ENCODE data around the gene DLG2. TPM values are rescaled to one million over a fixed set of nuclear protein-coding genes. Genes with fewer than 3 reads are reported as not detected.

The DLG2 gene
- total RNA-seq, 1 experiment from 2014 or later, result not detected

DNA sequence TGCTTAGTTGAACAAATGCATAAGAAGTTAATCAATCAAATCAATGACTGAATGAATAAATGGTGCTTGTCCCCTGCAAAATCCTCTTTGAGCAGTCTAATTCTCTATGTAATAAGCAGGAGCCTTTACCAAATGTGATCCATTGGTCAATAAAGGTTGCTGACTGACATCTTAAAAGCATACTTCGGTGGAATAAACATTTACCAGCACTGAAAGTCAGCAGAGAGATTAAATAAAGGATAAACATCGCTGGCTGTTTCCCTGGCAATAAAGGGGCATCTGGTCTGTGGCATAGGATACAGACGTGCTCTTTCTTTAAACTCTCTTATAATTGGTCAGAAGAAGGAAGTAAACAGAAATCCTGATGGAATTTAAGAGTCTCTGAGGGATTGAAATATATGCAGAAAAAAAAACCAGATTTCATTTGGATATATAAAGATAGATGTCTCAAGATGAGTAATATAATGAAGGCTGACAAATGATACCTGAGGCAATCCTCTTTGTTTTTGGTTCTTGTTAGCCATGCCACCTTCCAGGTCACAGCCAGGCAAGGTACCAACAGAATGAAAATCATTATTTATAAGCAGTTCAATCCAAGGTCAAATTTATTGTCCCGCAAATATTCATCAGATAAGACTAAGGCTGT lies 1762.6 kb downstream of the DLG2 start:
- in situ Hi-C loops (cut with HindIII; ENCODE audit: low pct_unique_long_range_greater_than_20kb, low sequenced_read_pairs), result no loop called here
- no peak for DNase-seq (ENCODE audit: low read depth, low spot score)

DNA sequence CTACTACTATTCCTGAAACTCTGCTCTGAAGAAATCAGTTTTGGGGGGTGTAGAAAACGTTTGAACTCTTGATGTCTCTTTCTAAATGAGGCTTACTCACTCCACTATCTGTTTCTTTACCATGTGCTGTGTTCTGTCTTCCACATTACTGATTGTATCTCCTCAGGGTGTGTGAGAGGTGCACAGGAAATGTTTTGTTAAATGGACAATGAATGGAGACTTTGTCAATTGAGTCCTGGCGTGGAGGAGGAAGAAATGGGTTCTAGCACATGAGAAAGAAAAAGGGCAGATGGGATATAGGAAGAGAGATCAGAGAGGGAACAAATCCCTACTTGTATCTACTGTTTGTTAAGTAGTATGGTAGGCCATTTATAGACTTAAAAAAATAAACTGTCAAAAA lies 1763.9 kb downstream of the DLG2 start:
- in situ Hi-C loops (cut with HindIII; ENCODE audit: low pct_unique_long_range_greater_than_20kb, low sequenced_read_pairs), result no loop called here
- peak; percentile 84 for DNase-seq (ENCODE audit: low read depth, low spot score)

DNA sequence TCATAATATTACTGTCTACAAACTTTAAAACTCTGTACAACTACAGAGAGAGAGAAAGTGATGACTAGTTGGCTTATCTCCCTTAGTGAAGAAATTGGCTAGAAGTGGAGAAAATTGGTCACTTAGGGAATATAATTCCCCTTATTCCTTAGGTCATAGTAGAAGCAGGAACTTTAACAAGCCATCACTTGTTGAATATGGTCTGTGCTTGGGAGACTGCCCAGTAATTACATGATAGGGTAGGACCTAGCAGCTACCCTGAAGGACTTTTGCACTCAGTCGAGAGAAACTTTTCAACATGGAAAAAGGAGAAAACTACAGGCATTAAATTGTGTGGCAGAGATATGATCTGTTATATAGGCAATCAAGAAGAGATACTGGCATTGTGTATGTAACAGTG lies 1764.5 kb downstream of the DLG2 start:
- in situ Hi-C loops (cut with HindIII; ENCODE audit: low pct_unique_long_range_greater_than_20kb, low sequenced_read_pairs), result no loop called here

DNA sequence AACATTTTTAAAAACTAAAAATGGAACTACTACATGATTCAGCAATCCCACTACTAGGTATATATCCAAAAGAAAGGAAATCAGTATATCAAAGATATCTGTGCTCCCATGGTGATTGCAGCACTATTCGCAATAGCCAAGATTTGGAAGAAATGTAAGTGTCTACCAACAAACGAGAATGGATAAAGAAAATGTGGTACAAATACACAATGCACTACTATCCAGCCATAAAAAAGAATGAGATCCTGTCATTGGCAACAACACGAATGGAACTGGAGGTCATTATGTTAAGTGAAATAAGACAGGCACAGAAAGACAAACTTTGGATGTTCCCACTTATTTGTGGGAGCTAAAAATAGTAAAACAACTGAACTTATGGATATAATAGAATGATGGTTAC lies 1765.1 kb downstream of the DLG2 start:
- in situ Hi-C loops (cut with HindIII; ENCODE audit: low pct_unique_long_range_greater_than_20kb, low sequenced_read_pairs), result no loop called here
- DNase-seq (ENCODE audit: low read depth, low spot score), result no peak

More for the DNA sequence above, 1764.5 kb downstream of the DLG2 start:
- peak; percentile 36 for DNase-seq (ENCODE audit: low read depth, low spot score)

DNA sequence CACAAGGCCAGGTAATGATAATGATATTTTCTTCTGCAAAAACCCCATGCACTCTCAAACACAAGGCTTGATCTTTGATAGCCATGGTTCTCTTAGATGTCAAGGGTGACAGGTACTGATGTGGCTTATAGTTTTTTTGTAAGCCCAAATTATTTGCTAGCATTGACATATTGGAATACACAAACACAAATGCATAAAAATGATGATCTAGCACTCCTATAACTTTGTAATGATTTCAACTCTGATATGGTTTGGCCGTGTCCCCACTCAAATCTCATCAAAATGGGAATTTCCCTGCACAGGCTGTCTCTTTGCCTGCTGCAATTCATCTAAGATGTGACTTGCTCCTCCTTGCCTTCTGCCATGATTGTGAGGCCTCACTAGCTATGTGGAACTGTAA lies 1768.5 kb downstream of the DLG2 start:
- in situ Hi-C loops (cut with HindIII; ENCODE audit: low pct_unique_long_range_greater_than_20kb, low sequenced_read_pairs), result no loop called here
- no peak for DNase-seq (ENCODE audit: low read depth, low spot score)

DNA sequence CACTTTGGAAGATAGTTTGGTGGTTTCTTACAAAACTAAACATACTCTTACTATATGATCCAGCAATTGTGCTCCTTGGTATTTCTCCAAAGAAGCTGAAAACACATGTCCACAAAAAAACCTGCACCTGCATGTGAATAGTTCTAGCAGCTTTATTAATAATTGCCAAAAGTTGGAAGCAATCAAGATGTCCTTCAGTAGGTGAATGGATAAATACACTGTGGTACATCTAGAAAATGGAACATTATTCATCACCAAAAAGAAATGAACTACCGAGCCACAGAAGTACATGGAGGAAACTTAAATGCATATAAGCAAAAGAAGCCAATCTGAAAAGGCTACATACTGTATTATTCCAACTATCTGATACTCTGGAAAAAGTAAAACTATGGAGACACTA lies 1771.9 kb downstream of the DLG2 start:
- in situ Hi-C loops (cut with HindIII; ENCODE audit: low pct_unique_long_range_greater_than_20kb, low sequenced_read_pairs), result no loop called here
- no peak for DNase-seq (ENCODE audit: low read depth, low spot score)

DNA sequence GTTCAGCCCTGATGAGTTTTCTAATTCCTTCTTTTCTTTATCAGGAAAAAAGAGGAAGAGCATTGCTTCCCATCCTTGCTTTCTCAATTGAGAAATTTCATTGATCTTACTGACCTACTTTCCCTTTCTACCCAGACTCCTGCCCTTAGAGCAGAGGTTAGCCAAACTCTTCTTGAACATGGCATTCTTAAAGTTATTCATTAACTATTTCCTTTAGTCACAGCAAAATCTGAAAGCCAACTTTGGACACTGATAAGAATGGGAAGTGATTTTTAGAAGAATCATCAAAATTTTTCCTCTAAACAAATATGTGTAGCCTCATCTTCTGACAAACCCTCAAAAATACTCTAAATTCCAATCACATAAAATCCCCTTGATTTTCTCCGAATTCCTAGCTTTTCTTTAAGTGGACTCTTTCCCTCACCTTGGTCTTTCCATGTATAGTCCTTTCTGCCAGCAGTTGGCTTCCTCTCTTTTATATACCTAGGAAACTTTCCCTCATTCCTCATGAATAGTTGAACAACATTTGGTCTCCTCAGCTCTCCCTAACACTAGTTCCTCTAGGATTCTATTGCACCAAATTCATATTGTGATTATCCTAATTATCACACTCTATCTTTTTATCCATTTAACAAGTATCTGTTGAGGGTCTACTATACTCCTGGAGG lies 1774.2 kb downstream of the DLG2 start:
- in situ Hi-C loops (cut with HindIII; ENCODE audit: low pct_unique_long_range_greater_than_20kb, low sequenced_read_pairs), result no loop called here
- no peak for DNase-seq (ENCODE audit: low read depth, low spot score)

DNA sequence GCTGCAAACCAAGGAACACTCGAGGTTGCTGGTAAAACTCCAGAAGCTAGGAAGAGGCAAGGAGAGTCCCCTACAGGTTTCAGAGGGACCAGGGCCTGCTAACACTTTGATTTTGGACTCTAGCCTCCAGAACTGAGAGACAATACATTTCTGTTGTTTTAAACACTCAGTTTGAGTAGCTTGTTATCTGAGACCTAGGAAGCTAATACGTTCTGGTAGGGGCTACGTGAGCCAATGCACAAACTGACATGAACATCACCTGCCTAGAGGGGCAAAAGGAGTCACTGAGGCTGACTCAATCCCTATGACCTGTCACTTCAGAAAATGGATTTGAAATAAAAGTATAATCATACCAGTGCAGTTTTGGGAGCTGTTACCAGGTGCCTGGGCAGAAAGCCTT lies 1775.1 kb downstream of the DLG2 start:
- in situ Hi-C loops (cut with HindIII; ENCODE audit: low pct_unique_long_range_greater_than_20kb, low sequenced_read_pairs), result no loop called here
- DNase-seq (ENCODE audit: low read depth, low spot score), result no peak

DNA sequence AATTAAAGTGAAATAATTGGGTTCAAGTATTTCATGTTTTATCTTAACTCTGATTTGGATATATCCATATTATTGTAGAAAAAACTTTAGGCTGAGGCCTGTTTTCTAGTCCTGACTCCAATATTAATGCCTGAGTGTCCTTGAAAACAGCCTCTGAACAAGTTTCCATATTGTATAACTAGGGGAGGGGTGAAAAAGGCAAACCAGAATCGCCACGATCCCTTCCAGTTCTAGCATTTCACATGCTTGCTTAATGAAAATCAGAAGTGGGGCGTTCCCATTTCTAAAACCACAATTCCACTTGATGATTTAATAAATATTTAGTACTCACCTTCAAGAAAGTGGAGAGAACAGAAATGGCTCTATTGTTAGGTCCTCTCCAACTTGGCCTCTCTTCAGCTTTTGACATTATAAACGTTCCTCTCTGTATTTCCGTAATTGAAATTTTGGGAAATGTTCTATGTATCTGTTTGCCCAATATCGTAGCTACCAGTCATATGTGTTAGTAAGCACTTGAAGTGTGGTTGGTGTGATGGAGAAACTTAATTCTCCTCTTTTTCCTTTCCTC lies 1779.6 kb downstream of the DLG2 start:
- in situ Hi-C loops (cut with HindIII; ENCODE audit: low pct_unique_long_range_greater_than_20kb, low sequenced_read_pairs), result no loop called here
- no peak for DNase-seq (ENCODE audit: low read depth, low spot score)

DNA sequence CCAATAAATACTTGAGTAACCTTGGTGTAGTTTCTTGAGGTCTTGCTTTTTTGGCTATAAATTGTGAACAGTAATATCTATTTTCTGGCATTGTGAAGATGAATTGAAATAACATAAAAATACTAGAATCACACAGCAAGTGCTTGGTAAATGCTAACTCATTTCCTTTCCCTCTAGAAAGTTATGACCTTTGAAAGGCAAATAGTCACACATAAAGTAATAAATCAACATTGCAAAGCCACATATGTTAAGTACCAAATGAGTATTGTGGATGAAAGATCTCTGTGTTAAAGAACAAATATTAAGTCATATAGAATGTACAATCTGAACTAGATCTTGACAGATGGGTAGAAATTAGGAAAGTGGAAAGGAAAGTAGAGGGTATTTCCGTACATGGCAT lies 1781.3 kb downstream of the DLG2 start:
- in situ Hi-C loops (cut with HindIII; ENCODE audit: low pct_unique_long_range_greater_than_20kb, low sequenced_read_pairs), result no loop called here
- DNase-seq (ENCODE audit: low read depth, low spot score), result no peak

DNA sequence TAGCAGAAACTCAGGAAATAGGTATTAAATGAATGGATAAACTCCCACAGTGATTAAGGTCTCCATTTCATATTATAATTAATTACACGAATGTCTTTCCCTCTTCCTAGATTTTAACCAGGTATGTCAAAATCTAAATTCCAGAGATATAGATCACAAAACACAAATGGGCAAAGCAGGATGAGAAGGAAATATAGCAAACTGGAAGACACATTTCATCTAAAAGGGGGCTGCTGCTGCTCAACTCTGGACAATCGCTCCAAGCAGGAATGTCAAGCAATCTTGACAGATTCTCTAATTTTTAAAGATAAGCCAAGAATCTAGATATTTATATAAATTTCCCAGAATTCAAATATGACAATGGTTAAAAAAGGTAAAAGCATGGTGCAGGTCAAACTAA lies 1786.8 kb downstream of the DLG2 start:
- no peak for DNase-seq (ENCODE audit: low read depth, low spot score)
- in situ Hi-C loops (cut with HindIII; ENCODE audit: low pct_unique_long_range_greater_than_20kb, low sequenced_read_pairs), result no loop called here

DNA sequence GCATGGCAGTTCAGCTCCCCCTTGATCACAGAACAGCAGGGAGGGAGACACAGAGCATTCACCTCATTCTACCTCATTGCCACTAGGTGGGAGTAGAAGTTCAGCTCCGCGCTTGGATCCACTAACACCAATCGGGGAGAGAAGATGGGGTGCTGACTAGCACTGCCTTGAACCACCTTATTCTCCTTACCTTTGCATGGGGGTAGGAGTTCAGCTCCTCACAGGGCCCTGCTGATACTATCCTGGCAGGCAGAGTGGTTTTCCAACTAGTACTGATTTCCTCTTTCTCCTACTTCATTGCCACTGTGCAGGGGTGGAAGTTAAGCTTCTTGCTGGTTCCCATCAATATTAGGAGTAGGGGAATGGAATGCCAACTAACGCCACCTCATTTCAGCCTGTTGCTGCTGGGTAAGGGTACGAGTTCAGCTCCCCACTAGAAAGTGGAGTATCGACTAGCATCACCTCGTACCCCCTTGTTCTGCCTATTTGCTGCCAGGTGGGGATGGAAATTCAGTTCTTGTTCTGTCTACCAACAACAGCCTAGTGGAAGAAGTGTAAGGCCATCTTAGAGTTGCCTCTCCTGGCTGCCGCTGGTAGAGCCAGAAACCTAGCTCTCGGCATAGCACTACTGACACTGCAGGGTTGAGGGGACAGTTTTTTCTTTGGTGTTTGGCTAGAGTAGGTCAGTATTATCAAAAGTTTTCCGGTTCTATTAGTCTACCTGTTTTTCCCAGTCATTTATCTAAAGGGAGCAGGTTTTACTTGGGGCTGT lies 1790.1 kb downstream of the DLG2 start:
- peak; percentile 69 for DNase-seq (ENCODE audit: low read depth, low spot score)
- in situ Hi-C loops (cut with HindIII; ENCODE audit: low pct_unique_long_range_greater_than_20kb, low sequenced_read_pairs), result no loop called here

DNA sequence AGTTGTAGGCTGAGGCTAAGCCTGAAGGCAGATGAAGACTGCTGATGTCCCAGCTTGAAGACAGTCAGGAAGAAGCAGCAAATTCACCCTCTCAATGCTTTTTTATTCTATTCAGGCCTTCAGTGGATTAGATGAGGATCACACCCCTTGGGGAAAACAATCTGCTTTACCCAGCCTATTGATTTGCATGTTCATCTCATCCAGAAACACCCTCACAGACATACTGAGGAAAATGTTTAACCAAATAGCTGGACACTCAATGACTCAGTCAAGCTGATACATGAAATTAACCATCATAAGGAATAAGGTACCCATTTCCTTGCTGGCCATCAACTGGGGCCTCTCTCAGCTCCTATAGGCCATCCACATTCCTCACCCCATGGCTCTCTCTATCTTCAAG lies 1791.1 kb downstream of the DLG2 start:
- no peak for DNase-seq (ENCODE audit: low read depth, low spot score)
- in situ Hi-C loops (cut with HindIII; ENCODE audit: low pct_unique_long_range_greater_than_20kb, low sequenced_read_pairs), result no loop called here

DNA sequence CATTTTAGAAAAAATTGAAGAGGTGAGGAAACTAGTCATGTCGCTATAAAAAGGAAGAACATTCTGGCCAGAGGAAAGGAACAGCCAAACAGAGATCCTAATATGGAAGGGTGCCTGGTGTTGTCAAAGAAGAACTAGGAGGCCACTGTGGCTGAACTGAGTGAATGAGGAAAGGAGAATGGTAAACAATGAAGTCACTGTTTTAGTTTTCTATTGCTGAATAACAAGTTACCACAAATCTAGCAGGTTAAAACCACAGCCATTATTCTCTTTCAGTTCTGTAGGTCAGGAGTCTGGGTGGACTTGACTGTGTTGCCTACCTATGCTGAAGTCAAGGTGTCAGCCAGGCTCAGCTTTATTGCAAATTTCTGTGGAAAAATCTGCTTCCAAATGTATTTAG lies 1791.7 kb downstream of the DLG2 start:
- peak; percentile 32 for DNase-seq (ENCODE audit: low read depth, low spot score)
- in situ Hi-C loops (cut with HindIII; ENCODE audit: low pct_unique_long_range_greater_than_20kb, low sequenced_read_pairs), result no loop called here

DNA sequence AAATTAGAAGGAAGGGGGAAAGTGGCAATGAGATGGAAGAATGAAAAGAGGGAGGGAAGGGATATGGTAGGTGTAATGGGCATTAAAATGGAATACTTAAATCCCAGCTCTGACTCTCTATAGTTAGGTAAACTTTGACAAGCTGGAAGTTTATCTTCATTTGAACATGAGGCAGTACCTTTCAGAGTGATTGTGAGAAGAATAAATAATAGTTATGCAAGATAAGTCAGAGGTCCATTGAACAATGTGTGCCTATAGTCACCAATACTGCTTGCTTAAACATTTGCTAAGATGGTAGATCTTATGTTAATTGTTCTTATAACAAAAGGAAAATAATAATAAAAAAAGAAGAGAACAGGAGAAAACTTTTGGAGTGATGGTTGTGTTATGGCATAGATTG lies 1795.2 kb downstream of the DLG2 start:
- DNase-seq (ENCODE audit: low read depth, low spot score), result no peak
- in situ Hi-C loops (cut with HindIII; ENCODE audit: low pct_unique_long_range_greater_than_20kb, low sequenced_read_pairs), result no loop called here

DNA sequence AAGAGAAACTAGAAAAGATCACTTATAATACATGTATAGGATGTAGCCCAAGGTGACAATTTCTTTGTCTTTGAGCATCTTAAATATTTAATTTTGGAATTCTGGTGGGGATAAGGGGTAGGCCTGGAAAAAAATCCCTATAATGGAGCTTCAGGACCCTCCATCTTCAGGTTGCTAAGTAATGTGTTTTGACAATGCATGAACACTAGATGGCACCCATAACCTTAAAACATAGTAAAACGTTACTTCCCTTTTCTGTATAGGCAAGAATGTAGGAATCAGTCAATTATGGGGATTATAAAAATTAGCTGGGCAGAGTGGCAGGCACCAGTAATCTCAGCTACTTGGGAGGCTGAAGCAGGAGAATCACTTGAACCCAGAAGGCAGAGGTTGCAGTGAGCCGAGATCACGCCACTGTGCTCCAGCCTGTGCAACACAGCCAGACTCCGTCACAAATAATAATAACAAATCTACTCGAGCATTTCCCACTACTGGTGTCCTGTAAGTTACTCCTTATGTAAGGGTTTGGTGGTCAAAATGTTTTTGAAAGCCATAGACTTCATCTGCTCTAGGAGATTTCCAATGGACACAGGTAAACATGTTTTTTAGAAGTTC lies 1799.1 kb downstream of the DLG2 start:
- in situ Hi-C loops (cut with HindIII; ENCODE audit: low pct_unique_long_range_greater_than_20kb, low sequenced_read_pairs), result no loop called here
- peak; percentile 53 for DNase-seq (ENCODE audit: low read depth, low spot score)

DNA sequence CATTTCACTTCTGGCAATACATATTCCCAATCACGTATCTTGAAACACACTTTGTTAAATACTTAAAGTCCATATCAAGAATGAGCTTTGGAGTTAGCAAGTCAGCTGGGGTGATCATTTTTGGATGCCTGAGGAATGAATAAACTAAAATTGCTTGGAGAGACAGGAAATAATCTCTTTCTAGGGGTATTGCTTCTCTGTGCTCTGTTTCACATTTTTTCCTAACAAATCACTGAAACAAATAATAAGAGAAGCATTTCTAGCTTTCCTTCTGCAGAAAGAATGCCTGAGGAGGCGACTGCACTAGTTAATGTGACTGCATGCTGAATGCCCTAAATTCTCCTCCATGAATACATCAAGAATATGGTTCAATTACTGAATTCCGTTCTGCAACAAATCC lies 1799.6 kb downstream of the DLG2 start:
- in situ Hi-C loops (cut with HindIII; ENCODE audit: low pct_unique_long_range_greater_than_20kb, low sequenced_read_pairs), result no loop called here
- DNase-seq (ENCODE audit: low read depth, low spot score), result no peak

DNA sequence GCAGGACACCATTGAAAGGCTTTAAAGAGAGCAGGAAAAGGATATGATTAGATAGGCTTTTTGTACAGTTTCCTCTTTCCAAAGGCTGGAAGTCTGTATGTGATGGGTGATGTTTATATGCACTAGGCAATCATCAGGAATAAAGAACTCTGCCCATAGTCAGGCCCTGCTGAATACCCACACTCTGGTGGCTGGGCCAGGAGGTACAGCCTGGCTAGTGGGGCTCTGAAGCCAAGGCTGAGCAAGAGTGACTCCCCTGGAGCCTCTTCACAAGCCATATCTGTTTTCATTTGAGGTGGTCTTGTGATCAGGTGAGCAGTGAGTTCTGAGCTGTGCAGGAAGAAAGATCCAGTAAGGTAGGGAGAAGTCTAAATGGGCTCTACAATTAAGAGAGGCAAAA lies 1801.1 kb downstream of the DLG2 start:
- in situ Hi-C loops (cut with HindIII; ENCODE audit: low pct_unique_long_range_greater_than_20kb, low sequenced_read_pairs), result no loop called here

More for the DNA sequence above, 1801.1 kb downstream of the DLG2 start:
- no peak for DNase-seq (ENCODE audit: low read depth, low spot score)
